NOMO-1 treated with DMSO at 0.1 percent for 48 hours (cell line): Measurements from ENCODE around the gene ZDHHC22.

Experiments used
- DNase-seq: peaks from one replicate; lab custom pipeline; 2025; ENCODE audit not compliant: unreplicated experiment; lab: John Stamatoyannopoulos, UW

Gene ZDHHC22

DNA sequence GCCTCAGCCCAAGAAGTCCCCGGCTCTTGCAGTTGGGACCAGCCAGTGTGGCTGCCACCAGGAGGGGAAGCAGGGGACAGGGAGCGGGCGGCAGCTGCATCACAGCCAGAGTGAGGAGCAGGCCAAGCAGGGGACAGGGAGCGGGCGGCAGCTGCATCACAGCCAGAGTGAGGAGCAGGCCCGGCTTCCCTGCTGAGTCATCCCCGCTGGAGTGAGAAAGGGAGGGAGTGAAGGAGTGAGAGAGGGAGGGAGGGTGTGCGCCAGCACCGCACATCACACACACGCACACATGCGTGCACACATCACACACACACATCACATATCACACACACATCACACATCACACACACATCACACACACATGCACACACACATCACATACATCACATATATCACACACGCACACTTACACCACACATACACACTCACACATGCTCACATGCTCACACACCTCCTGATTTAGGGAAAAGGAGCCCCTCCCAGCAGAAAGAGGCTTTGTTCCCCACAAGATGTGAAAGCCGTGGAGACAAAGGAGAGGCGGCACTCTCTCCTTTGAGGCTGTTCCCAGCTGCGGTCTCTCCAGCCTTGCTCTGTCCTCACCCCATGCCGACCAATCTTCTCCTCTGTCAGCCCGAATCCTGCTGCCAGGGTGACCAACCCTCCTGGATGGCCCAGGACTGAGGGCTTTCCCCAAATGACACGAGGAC, 16.7 kb upstream of the ZDHHC22 start:
- DNase-seq = no peak

DNA sequence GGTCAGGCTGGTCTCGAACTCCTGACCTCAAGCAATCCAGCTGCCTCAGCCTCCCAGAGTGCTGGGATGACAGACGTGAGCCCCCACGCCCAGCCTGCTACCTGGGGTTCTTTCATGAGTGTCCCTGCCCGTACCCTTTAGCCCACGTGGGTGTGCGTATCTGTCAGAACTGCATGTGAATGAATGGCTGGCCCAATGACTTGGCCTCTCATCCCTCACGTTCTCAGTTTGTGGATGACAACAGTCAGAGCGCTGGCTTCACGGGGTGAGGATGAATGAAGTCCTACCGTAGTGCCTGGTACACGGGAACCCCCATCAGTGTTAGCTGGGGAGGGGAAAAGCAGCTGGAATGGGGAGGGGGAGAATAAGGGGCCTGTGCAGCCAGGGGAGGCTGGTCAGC, 16.1 kb upstream of the ZDHHC22 start:
- no peak for DNase-seq

DNA sequence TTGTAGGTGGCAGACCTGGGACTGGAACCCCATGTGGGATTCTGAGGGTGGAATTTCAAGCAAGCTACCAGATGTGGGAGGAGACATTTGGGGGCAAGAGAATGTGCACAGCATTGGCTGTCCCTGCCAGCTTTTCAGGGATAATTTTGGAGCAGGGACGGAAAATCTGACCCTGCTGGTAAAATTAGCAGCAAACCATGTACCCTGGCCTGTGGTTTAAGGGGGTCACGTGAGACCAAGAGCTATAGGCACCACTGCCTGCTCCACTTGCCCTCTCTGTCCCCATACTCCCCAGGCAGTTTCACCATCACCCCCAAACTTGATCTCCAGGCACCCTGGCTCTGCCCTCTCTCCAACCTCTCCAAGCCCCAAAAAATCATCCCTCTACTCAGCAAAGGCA, 13.5 kb upstream of the ZDHHC22 start:
- no peak for DNase-seq

DNA sequence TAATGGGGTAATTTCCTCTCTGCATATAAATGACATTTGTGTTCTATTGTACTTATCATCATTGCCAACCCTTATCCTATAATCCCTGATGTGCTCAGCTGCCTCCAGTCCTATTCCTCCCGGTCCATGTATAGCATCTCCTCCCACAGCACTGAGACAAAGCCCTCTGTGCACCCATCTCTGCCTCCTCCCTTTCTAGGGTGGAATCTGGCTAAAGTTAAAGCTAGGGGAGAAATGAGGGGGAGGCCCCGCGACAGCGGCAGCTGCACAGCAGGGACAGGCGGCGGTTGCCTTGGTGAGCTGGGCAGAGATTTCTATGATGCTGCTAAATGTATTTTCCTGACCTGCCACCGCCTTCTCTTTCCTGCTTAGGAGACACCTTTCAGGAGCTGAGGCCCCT, 12.8 kb upstream of the ZDHHC22 start:
- DNase-seq = no peak

DNA sequence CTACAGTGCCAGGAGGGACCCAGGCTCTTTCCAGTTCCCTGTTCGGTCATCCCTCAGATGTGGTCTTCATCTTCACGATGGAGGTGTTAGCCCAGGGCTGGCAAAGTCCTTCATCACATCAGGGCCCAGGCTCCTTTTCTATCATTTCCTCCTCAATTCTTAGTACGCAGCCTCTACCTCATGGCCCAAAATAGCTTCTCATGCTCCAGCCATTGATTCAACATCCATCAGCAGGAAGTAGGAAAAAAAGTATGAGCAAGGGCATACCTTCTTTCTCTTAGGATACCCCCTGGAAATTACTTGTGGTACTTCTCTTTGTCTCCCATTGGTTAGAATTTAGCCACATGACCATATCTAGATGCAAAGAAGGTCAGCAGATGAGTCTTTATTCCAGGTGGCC, 12.2 kb upstream of the ZDHHC22 start:
- DNase-seq = no peak

DNA sequence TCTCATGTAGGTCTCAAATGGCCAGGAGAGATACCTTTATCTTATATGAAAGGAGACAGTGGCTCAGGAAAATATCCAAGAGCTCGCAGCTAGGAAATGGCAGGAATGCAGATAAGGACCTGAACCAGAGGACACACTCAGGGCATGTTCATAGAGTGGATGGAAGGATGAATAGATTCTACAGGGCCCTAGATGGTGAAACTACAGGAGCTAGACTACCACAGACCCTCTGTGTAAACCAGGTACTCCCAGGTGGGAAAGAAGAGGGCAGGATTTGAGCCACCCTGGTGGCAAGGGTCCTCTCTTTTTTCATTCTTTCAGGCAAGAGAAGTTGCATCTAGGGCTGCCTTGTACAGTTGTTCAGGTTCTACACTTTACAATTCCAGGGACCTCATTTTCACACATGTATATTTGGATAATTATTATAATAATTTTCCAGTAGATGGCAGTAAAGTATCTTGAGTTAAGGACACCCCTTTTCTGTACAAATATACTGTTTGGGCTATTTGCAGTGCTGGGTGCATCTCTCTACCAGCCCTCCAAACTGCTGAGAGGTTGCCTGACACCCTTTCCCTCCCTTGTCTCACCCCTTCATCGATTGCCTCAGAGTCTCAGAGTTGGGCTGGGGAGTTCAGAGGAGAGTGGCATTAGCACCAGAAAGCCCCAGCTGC, 10.5 kb upstream of the ZDHHC22 start:
- DNase-seq = peak; percentile 76

DNA sequence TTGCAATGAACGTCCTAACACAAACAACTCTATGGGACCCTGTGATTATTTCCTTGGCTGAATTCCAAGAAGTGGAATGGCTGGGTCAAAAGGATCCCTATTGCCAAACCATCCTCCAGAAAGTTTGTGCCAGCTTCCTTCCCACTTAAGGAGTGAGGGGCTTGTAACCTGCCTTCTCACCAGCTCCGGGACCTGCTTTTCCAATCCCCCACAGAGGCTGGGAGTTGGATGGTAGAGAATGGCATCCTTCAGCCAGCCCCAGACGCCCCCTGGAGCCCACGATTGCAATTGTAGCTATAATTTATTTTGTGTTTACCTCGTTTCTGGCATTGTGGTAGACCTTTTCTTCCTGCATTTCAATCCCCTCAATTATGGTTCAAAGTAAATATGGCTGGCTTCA, 9.7 kb upstream of the ZDHHC22 start:
- DNase-seq = peak; percentile 10

DNA sequence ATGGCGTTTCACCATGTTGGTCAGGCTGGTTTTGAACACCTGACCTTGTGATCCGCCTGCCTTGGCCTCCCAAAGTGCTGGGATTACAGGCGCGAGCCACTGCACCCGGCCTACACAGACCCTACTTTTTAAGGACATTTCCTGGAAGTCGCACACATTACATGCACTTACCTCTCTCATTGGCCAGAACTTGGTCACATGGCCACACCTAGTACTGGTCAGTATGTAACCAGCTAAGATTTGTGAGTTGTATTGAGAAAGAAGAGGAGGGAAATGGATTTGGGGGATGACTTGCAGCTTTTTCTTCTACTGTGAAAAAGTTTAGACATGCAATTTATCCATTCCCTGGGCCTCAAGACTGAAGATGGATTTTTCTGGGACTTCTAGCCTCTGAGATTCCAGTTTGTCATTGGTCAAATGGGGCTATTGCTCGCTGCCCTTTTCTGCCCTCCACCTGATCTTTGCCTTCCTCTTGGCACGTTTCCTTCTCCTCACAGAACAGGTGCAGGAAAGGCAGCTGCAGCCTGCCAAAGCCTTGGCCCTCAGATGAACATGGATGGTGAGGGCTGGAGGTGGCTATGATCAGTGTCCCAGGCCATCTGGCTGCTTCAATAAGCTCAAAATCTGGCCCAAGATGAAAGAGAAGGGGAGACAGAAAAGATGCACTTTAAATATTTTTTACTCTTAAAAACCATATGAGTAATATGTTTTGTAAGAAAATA, 7.1 kb upstream of the ZDHHC22 start:
- DNase-seq = peak; percentile 26

DNA sequence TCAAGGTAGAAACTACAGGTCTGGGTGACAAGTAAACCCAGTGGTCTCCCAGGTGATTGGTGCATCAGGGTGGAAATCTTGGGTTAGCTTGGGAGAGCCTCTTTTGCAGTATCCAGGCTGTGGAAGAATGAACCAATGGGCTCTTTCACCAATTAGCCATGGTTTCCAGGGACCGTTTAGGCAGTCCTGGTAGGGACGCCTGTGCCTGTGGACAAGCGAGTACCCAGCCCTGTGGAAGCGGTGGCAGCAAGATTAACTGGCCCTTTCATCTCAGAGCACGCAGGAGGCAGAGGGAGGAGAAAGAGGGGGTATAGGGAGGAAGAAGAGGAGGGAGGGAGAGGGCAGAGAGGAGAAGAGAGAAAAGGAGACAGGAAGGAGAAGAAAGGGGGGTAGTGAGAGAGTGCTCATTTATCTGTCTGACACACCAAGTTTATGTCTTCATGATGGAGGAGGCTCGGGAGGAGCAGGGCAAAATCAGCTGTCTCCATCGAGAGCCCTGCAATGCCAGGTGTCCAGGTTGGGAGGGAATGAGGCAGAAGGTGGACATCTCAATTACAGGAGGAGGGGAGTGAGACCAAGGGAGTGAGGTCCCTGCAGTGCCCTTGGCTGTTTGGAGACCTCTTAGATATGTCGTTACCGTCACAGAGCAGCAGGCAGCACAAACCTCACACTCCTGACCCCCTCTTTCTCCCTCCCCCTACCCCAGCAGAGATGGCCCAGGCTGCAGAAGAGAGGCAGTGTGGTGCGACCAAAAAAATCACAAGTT, 4.6 kb upstream of the ZDHHC22 start:
- DNase-seq = no peak

DNA sequence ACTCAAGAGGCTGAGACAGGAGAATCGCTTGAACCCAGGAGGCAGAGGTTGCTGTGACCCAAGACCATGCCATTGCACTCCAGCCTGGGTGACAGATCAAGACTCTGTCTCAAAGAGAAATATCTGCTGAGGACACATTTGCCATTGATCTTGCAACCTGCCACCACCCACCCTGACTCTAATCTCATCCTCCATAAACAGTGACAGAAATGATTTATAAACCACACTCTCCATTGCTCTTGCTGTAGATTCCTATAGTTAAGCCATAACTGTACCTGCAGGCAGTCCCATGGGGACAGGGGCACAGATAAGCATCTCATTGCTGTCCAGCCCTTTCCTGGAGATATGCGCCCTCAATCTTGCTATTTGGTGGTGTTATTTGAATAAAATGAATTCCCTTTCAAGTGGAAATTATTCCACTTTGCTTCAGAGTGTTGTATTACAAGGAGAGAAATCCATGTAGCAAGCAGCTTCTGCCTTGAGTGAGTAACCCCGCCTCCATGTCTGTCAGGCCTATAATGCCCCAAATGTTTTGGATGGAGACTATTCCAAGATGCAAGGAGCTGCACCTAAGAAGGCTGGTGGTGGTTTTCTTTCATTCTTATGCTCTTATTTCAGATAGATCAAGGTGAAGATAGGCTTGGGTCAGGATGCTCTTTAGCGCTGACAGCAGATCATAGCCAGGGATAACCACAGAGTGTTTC, 3.0 kb upstream of the ZDHHC22 start:
- DNase-seq = no peak

DNA sequence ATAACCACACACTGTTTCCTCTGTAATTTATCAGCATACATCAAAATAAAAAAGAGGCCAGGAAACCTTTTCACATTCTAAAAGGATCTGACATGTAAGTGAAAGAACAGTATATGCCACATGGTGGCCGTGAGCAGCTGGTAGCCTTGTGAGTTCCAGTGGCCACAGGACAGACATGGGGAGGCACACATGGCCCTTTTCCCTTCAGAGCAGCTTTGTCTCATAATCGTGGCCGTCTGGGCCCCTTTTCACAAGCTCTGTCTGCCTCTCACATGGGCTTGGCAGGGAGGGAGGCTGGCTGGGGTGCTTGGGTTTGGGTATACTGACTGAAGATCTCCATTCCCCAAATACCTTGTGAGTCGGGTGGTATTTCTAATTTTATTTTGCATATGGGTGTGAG, 1.5 kb upstream of the ZDHHC22 start:
- DNase-seq = no peak

DNA sequence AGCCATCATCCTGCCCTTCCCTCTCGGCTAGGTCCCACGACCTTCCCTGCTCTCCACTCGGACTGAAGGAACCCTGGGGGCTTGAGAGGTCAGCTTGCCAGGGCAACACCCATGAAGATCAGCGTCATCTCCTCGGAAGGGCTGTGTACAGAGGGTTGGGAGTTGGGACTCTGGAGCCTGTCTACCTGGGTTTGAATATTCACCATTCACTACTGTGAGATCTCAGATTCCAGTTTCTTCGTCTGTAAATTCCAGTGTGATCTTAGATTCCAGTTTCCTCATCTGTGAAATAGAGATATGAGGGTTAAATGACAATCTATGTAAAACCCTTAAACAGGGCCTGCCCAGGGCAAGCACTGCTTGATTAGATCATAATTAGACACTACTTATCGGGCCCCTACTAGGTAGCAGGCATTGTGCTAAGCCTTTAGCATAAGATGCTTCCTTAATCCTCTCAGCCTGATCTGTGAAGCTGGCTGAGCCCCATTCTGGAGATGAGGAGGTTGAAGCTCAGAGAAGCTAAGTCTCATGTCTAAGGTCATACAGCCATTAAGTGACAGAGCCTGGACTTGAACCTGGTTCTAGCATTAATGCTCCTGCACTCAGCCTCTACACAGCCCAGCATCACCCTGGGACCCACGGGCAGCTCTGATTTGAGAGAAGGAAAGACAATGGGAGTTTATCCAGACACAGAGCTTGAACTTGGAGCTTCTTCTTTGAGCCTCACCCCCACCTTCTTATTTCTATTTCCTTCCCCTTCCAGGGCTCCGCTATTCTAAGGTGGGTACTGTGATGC, 612 bp upstream of the ZDHHC22 start:
- no peak for DNase-seq

DNA sequence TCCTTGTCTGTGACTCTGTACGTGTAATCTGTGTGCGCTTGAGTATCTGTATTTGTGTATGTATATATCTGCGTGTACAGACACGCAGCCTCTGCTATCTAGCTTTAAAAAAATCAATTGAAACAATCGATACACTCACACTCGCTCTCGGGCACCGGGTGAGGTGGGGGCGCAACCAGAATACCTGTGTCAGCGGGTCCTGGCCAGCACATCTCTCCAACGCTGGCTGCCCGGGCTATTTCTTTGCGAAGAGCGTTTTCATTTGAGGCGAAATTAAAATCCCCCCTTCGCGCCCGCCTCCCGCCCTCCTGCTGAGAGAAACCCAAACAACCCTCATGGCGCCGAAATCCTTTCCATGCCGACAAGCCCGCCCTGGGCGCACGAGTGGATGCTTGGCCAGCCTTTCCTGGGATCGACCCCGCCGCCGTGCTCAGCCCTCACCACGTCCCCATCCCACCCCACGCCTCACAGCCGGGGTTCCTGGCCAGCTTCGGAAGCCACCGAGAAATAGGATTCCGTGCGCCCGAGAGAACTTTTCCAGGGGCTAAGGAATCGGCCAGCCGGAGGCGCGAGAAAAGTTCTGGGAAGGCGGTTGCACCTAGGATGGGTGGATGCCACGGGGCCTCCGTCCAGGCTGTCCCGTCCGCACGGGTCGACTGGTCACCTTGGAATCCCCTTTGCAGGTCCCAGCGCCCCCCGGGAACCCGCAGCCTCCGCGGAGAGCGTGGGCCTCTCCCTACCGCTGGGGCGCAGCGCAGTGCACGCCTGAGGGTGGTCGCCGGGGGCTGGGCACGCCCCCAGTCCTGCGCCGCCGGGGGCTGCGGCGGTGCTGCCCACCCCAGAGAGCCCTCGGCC, 1.0 kb downstream of the ZDHHC22 start:
- no peak for DNase-seq

DNA sequence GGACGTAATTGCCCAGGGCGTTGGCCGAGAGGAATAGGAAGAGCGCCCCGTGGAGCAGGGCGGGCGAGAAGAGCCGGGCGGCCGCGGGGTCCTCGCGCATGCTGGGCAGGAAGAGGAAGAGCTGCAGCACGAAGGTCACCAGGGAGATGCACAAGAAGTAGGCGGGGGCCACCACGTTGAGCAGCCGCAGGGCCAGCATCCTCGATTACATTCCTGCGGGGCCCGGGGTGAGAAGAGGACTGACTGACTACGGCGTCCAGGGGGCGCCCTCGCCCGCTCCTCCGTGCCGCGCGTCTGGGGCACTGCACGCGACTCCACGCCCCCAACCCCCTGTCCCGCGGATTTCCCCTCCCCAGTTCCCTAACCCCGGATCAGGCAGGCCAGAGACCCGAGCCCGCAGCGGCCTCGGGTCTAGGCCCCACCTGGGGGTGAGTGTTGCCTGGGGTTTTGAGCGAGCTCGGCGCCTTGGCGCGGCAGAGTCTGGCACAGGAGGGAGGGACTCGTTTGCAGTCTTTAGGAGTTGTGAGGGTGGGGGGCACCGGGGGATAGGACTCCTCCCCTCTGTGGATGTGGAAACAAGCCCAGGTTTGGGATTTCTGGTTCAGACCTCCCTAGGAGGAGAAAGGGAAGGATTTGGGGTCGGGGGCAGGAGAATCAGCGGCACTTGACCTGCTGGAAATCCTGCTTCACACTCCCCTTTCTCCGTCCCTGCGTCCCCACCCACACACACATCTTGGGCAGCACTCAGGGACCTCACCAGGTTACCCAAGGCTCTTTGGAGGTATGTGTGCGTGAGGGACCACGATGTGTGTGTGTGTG, 1.8 kb downstream of the ZDHHC22 start:
- peak; percentile 33 for DNase-seq

DNA sequence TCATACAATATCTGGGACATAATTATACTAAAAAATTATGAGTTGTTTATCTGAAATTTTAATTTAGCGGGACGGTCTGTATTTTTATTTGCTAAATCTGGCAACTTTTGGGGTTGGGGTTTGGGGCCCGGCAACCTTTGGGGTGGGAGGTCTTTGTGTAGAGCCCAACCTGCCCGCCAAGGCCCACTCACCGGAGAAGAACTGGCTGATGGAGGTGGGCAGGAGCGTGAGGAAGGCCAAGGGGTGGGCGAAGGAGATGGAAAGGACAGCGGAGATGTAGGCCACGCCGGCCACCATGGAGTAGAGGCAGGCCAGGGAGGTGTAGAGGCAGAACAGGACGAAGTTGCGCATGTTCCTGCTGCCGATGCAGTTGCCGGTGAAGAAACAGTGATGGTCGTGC, 2.6 kb downstream of the ZDHHC22 start:
- no peak for DNase-seq

DNA sequence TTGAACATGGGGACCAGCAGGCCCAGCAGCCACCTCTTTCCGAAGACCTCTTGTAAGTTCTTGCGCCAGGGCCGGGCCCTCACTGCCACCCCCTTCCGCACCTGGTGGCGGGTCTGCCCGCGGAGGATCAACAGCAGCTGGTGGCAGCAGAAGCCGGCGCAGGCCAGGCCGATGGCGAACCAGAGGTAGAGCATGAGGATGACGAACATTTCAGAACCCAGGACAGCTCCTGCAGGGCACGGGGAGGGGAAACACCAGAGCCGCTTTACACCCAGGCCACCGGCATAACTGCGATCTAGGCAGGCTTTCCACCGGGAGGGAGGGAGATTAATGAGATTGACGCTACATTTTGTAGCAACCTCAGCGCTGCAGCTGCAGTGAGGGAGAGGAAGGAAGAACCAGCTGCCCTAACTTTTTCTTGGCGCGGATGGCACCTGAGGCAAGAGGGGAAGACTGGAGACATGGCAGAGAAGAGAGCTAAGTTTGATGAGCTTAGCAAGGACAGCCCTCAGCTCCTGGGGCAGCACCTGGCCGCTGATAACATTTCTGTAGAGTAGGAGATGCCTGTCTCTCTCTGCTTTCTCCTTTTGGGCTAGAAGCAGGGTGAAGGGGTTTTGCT, 7.8 kb downstream of the ZDHHC22 start:
- DNase-seq = peak; percentile 47

DNA sequence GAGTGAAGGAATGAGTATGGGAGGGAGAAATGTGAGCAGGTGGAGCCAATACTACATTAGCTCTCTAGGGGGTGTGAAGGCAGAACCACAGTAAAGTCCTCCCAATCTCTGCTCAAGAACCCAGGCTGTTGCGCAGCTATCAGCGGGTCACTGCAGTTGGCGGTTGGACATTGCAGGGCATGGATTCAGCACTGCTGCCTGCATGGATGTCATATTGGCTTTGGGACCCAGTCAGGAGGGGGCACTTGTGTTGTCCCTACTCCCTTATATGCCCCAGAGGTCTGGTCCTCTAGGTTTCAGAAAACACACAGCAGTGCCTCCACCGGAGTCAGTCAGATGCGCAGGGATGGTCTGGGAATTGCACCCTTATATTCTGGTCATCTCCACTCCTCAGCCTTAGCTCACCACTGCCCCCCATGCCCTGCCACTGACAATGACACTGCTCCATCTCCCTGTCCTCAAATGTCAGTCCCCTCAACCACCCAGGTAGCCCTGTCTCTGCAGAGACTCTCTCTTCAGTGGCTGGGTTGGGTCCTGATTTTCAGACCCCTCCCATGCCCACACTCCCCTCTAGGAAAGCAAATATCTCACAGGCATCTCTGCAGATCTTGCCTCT, 9.6 kb downstream of the ZDHHC22 start:
- DNase-seq = no peak
